Measurements from ENCODE around the gene ERV3-1.
"Not testable (repeated sequence)": the region's sequence is repeated elsewhere in the genome, so short reads cannot be mapped to it uniquely, and the experiment has no call there.

The ERV3-1 gene

GRCh38 chr7:65001291-65001814, 5.1 kb downstream of the ERV3-1 start:
- no peak for DNase-seq (ENCODE audit: low read depth in 3 of 3, low spot score in 1 of 3)

- DNase-seq (ENCODE audit: low read depth in 3 of 3, low spot score in 1 of 3) = no peak
Observed at GRCh38 chr7:64999165-65000004, 7.1 kb downstream of the ERV3-1 start.

- DNase-seq (ENCODE audit: low read depth in 3 of 3, low spot score in 1 of 3) = no peak
Observed at GRCh38 chr7:64998865-64999164, 7.7 kb downstream of the ERV3-1 start.

GRCh38 chr7:64997927-64998391, 8.5 kb downstream of the ERV3-1 start:
- no peak for DNase-seq (ENCODE audit: low read depth in 3 of 3, low spot score in 1 of 3)

- no peak for DNase-seq (ENCODE audit: low read depth in 3 of 3, low spot score in 1 of 3)
Observed at GRCh38 chr7:64997164-64997908, 9.2 kb downstream of the ERV3-1 start.

GRCh38 chr7:64996305-64996704, 10.2 kb downstream of the ERV3-1 start:
- no peak for DNase-seq (ENCODE audit: low read depth in 3 of 3, low spot score in 1 of 3)

- no peak for DNase-seq (ENCODE audit: low read depth in 3 of 3, low spot score in 1 of 3)
Observed at GRCh38 chr7:64993901-64994300, 12.6 kb downstream of the ERV3-1 start.

GRCh38 chr7:64992971-64993370, 13.5 kb downstream of the ERV3-1 start:
- DNase-seq (ENCODE audit: low read depth in 3 of 3, low spot score in 1 of 3) = no peak

DNA sequence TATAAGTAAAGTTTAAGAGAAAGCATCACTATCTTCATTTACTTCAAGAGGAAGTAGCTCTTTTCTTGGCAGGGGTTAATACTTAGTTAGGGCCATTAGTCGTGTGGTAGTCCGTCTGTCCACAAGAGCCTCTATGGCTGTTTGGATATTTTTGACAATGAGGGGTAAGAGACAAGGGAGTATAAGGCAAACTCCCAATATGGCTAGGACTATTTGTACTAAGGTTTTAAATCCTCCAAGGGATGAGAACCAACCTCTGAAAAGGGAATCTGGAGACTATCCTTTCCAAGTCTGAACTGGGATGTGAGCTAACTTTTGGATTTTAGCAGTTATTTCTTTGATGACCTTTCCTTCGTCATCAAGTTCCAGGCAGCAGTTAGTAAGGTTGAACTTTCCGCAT, 15.6 kb downstream of the ERV3-1 start, which contains the start of gene ZNF117:
ZNF117 (minus strand) TSS at position 101 of the 400 bp plus-strand sequence.
- DNase-seq (ENCODE audit: low read depth in 3 of 3, low spot score in 1 of 3) = no peak

GRCh38 chr7:64990216-64990615, 16.3 kb downstream of the ERV3-1 start:
- DNase-seq (ENCODE audit: low read depth in 3 of 3, low spot score in 1 of 3) = no peak

DNA sequence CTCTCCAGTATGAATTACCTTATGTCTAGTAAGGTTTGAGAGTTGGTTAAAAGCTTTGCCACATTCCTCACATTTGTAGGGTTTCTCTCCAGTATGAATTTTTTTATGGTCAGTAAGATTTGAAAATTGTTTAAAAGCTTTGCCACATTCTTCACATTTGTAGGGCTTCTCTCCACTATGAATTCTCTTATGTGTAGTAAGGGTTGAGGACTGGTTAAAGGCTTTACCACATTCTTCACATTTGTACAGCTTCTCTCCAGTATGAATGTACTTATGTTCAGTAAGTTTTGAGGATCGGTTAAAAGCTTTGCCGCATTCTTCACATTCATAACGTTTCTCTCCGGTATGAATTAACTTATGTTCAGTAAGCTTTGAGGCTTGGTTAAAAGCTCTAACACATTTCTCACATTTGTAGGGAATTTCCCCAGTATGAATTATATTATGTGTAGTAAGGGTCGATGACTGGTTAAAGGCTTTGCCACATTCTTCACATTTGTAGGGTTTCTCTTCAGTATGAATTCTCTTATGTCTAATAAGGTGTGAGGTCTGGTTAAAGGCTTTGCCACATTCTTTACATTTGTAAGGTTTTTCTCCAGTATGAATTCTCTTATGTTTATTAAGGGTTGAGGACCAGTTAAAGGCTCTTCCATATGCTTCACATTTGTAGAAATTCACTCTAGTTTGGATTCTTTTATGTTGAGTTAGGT, 27.8 kb downstream of the ERV3-1 start:
- DNase-seq (ENCODE audit: low read depth in 3 of 3, low spot score in 1 of 3) = no peak

DNA sequence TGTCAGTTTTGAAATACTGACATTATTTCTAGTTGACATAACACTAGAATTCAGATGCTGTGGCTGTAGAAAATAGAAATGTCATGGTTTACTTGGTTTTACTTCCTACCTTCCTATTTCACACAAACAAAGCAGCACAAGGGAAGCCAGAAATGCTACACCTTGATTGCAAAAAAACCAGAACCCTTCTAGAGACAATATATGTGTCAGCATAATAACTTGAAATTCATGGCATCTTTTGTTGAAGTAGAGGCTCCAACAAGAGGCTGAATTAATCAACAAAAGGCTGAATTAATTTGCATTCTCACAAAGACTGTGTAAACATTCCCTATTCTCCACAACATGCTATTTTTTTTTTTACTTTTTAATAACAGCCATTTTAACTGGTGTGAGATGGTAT, 40.9 kb downstream of the ERV3-1 start:
- no peak for DNase-seq (ENCODE audit: low read depth in 3 of 3, low spot score in 1 of 3)

DNA sequence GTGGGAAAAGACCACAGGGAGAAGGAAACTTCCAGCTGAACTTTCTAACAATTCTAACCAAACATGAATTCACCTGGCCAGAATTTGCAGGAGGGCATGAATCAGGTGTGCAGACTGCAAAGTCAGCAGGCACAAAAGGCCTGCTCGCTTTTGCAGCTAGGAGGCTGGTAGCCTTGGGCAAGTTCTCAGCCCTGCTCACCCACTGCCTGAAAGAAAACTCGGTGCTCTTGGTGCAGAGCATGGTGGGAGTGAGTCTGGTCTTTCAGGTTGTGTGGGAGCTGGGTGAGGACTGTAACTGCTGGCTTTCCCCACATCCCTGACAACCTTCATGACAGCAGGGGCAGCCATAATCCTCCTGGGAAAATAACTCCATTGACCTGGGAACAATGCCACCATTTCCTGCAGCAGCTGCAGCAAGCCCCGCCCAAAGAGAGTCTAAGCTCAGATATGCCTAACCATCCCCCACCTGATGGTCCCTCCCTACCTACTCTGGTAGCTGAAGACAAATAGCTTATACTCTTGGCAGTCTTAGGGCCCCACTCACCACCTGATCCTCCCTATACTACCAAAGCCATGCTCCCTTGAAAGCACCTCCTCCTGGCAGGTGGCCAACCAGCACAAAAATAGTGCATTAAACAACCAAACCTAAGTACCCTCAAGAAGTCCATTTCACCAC, 47.3 kb downstream of the ERV3-1 start:
- no peak for DNase-seq (ENCODE audit: low read depth in 3 of 3, low spot score in 1 of 3)

- DNase-seq (ENCODE audit: low read depth in 3 of 3, low spot score in 1 of 3) = no peak
Observed at GRCh38 chr7:64951250-64951848, 55.1 kb downstream of the ERV3-1 start.

- DNase-seq (ENCODE audit: low read depth in 3 of 3, low spot score in 1 of 3) = not testable (repeated sequence)
Observed at GRCh38 chr7:64950673-64951072, 55.8 kb downstream of the ERV3-1 start.

DNA sequence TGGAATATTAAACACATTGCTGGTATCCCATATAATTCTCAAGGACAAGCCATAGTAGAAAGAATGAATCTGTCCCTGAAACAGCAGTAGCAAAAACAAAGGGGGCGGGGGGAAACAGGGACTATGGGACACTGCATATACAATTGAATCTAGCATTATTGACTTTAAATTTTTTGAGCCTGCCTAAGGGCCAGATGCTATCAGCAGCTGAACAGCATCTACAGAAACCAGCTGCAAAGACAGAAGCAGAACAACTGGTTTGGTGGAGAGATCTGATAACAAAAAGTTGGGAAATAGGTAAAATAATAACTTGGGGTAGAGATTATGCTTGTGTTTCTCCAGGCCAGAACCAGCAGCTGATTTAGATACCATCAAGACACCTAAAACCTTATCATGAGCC, 57.7 kb downstream of the ERV3-1 start:
- not testable (repeated sequence) for DNase-seq (ENCODE audit: low read depth in 3 of 3, low spot score in 1 of 3)

DNA sequence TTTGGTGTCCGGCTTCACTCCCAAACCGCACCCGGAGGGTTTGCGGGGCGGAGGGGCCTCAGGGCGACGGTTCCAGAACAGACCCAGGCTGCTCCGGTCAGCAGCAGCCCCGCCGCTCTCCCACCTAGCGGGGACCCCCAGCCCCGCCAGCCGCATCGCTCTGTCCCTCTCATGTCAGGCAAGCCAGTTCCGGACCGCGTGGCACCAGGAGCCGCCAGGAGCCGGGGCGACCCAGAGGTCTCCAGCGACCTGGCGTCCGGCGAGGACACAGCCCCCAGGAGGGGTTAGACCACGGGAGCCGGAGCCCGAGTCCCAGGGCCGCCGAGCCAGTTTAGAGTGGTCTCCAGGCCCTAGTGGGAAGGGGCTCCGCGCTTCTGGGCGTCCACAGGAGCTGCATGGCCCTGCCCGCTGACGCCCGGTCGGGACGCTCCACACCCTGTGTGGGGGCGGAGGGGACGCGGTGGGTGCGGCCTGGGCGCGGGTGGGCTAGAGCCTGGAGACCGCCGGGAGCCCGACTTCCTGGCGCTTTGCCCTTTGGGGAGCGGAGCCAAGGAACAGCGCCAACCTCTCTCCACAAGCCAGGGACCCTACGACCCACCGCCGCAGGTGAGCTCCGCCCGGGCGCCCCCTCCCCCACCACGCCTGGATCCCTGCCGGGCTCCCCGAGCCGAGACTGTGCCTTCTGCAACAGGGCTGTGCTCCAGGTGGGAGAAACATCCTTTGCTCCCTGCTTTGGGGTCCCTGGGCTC, 59.1 kb downstream of the ERV3-1 start:
- no peak for DNase-seq (ENCODE audit: low read depth in 3 of 3, low spot score in 1 of 3)

DNA sequence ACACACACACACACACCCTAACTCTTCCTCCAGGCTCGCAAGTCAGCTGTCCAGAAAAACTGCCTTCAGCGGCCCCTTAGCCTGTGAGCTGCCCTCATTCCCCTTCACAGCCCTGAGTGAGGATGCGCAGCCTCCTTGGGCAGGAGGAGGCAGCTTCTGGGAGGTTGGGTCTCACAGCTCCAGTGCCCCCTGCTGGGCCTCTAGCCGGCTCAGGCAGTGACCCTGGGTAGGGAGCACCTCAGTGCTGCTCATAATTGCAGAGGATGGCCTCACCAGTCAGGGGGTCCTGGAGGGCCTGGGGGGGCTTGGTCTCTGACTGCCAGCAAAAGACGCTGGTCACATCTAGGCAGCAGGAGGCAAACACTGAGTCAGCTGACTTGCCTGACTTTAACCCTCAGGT, 59.7 kb downstream of the ERV3-1 start:
- DNase-seq (ENCODE audit: low read depth in 3 of 3, low spot score in 1 of 3) = no peak

- DNase-seq (ENCODE audit: low read depth in 3 of 3, low spot score in 1 of 3) = no peak
Observed at GRCh38 chr7:64945503-64946175, 60.8 kb downstream of the ERV3-1 start.
